ENCODE data around the gene KCNAB3. TPM values are rescaled to one million over a fixed set of nuclear protein-coding genes. Genes with fewer than 3 reads are reported as not detected.
"Not testable (repeated sequence)": the region's sequence is repeated elsewhere in the genome, so short reads cannot be mapped to it uniquely, and the experiment has no call there.

Gene KCNAB3
- polyA plus RNA-seq (ENCODE audit: insufficient read length in 4 of 4) = 10 to 100 TPM in 2 of 4 donors, 1 to 10 TPM in 2; 7.8 to 16.3 (median 12.5) TPM

- peak in 3 of 4 donors; percentile 43 to 65 (median 52) for DNase-seq (ENCODE audit: low read depth in 4 of 4, low spot score in 2 of 4)
Measured at GRCh38 chr17:7929158-7930023, at the start of gene KCNAB3. Gene KCNAB3, minus strand, starts transcription at chr17:7929856. Its CDS starts 421 bp downstream, at chr17:7929435.

GRCh38 chr17:7977805-7978204 lies 48.1 kb upstream of the KCNAB3 start:
- no peak for DNase-seq (ENCODE audit: low read depth in 4 of 4, low spot score in 2 of 4)

GRCh38 chr17:7977039-7977438 lies 47.4 kb upstream of the KCNAB3 start:
- no peak for DNase-seq (ENCODE audit: low read depth in 4 of 4, low spot score in 2 of 4)

- no peak for DNase-seq (ENCODE audit: low read depth in 4 of 4, low spot score in 2 of 4)
Measured at GRCh38 chr17:7974638-7975131, 45.0 kb upstream of the KCNAB3 start.

- no peak for DNase-seq (ENCODE audit: low read depth in 4 of 4, low spot score in 2 of 4)
Measured at GRCh38 chr17:7972131-7972785, 42.6 kb upstream of the KCNAB3 start.

GRCh38 chr17:7971651-7972050 lies 42.0 kb upstream of the KCNAB3 start:
- DNase-seq (ENCODE audit: low read depth in 4 of 4, low spot score in 2 of 4) = no peak

- DNase-seq (ENCODE audit: low read depth in 4 of 4, low spot score in 2 of 4) = no peak
Measured at GRCh38 chr17:7969433-7969832, 39.8 kb upstream of the KCNAB3 start.

GRCh38 chr17:7967751-7968150 lies 38.1 kb upstream of the KCNAB3 start:
- DNase-seq (ENCODE audit: low read depth in 4 of 4, low spot score in 2 of 4) = no peak

GRCh38 chr17:7961421-7961820 lies 31.8 kb upstream of the KCNAB3 start:
- DNase-seq (ENCODE audit: low read depth in 4 of 4, low spot score in 2 of 4) = no peak

GRCh38 chr17:7959503-7960253 lies 30.0 kb upstream of the KCNAB3 start:
- no peak for DNase-seq (ENCODE audit: low read depth in 4 of 4, low spot score in 2 of 4)

- peak in 2 of 4 donors; percentile 1 to 10 for DNase-seq (ENCODE audit: low read depth in 4 of 4, low spot score in 2 of 4)
Measured at GRCh38 chr17:7956228-7956965, 26.7 kb upstream of the KCNAB3 start.

- no peak for DNase-seq (ENCODE audit: low read depth in 4 of 4, low spot score in 2 of 4)
Measured at GRCh38 chr17:7955414-7956227, 26.0 kb upstream of the KCNAB3 start.

GRCh38 chr17:7953266-7953665 lies 23.6 kb upstream of the KCNAB3 start:
- not testable (repeated sequence) for DNase-seq (ENCODE audit: low read depth in 4 of 4, low spot score in 2 of 4)

GRCh38 chr17:7951143-7951792 lies 21.6 kb upstream of the KCNAB3 start:
- no peak for DNase-seq (ENCODE audit: low read depth in 4 of 4, low spot score in 2 of 4)

- DNase-seq (ENCODE audit: low read depth in 4 of 4, low spot score in 2 of 4) = no peak
Measured at GRCh38 chr17:7950578-7950977, 20.9 kb upstream of the KCNAB3 start.

GRCh38 chr17:7947651-7948050 lies 18.0 kb upstream of the KCNAB3 start:
- DNase-seq (ENCODE audit: low read depth in 4 of 4, low spot score in 2 of 4) = no peak

GRCh38 chr17:7946441-7946840 lies 16.8 kb upstream of the KCNAB3 start:
- DNase-seq (ENCODE audit: low read depth in 4 of 4, low spot score in 2 of 4) = no peak

GRCh38 chr17:7945651-7946050 lies 16.0 kb upstream of the KCNAB3 start:
- DNase-seq (ENCODE audit: low read depth in 4 of 4, low spot score in 2 of 4) = no peak

GRCh38 chr17:7944326-7944725 lies 14.7 kb upstream of the KCNAB3 start:
- no peak for DNase-seq (ENCODE audit: low read depth in 4 of 4, low spot score in 2 of 4)

All from left renal cortex interstitium (tissue), 4 donors.